Nephron progenitor cell (in vitro differentiated cells): Measurements from ENCODE around the gene EN1.

Source experiments
- DNase-seq: peaks from one replicate; pipeline ENCODE4 v3.0.0; 2021
- H3K27ac Mint-ChIP-seq: 2 replicates; pipeline ENCODE4 v1.8.0; 2021; ENCODE audit warnings: mild to moderate bottlenecking, moderate library complexity, mixed read lengths
- H3K27me3 Mint-ChIP-seq: 2 replicates; pipeline ENCODE4 v1.8.0; 2021; ENCODE audit warnings: mild to moderate bottlenecking, low read depth, mixed read lengths; ENCODE audit not compliant: poor library complexity
- H3K36me3 Mint-ChIP-seq: 2 replicates; pipeline ENCODE4 v1.8.0; 2021; ENCODE audit warnings: low read depth, mixed read lengths
- H3K4me1 Mint-ChIP-seq: 2 replicates; pipeline ENCODE4 v1.8.0; 2021; ENCODE audit warnings: mixed read lengths
- H3K4me3 Mint-ChIP-seq: 2 replicates; pipeline ENCODE4 v1.8.0; 2021; ENCODE audit warnings: mild to moderate bottlenecking, moderate library complexity, mixed read lengths
- H3K9me3 Mint-ChIP-seq: 2 replicates; pipeline ENCODE4 v1.8.0; 2021; ENCODE audit warnings: mild to moderate bottlenecking, moderate library complexity, mixed read lengths
- CTCF ChIP-seq: fragments of 200-600 bp; sonication (generic); IDR thresholded peaks from 2 replicates; pipeline ENCODE4 v1.5.0; 2021; ENCODE audit warnings: antibody characterized with exemption

The EN1 gene

GRCh38 chr2:118845522-118846441 is 1.7 kb downstream of the EN1 start:
- H3K4me1 Mint-ChIP-seq = peaks cover 56% of the 10 kb centered on the region

GRCh38 chr2:118845005-118845521 is 2.4 kb downstream of the EN1 start:
- Mint-ChIP-seq H3K27ac (no peak overlapping the region), H3K4me1 (peaks cover 51% of the 10 kb centered on the region), H3K9me3 (no peaks in the 10 kb centered on the region), H3K4me3 (peak overlapping the region; percentile 56), H3K36me3 (no peaks in the 10 kb centered on the region), H3K27me3 (peaks cover 97% of the 10 kb centered on the region)
- peak; percentile 56 for DNase-seq
- no peak for TF ChIP-seq CTCF

More at GRCh38 chr2:118845522-118846441, 1.7 kb downstream of the EN1 start:
- Mint-ChIP-seq H3K27ac (no peak overlapping the region), H3K4me3 (peak overlapping the region; percentile 56), H3K27me3 (peaks cover 97% of the 10 kb centered on the region), H3K36me3 (no peaks in the 10 kb centered on the region), H3K9me3 (no peaks in the 10 kb centered on the region)
- peak; percentile 28 for DNase-seq
- TF ChIP-seq CTCF = no peak

- Mint-ChIP-seq H3K27ac (no peak overlapping the region), H3K27me3 (peaks cover 97% of the 10 kb centered on the region), H3K4me3 (peak overlapping the region; percentile 36), H3K9me3 (no peaks in the 10 kb centered on the region), H3K4me1 (peaks cover 47% of the 10 kb centered on the region), H3K36me3 (no peaks in the 10 kb centered on the region)
- no peak for TF ChIP-seq CTCF
- no peak for DNase-seq
These were observed 3.0 kb downstream of the EN1 start for GRCh38 chr2:118844261-118845004.

GRCh38 chr2:118843483-118844132 is 3.8 kb downstream of the EN1 start:
- H3K27ac Mint-ChIP-seq = no peak overlapping the region
- no peaks in the 10 kb centered on the region for H3K36me3 Mint-ChIP-seq
- peak overlapping the region; percentile 75 for H3K4me3 Mint-ChIP-seq
- no peaks in the 10 kb centered on the region for H3K9me3 Mint-ChIP-seq
- H3K4me1 Mint-ChIP-seq = peaks cover 47% of the 10 kb centered on the region
- DNase-seq = no peak
- no peak for TF ChIP-seq CTCF
- peaks cover 97% of the 10 kb centered on the region for H3K27me3 Mint-ChIP-seq

GRCh38 chr2:118842661-118843482 is 4.6 kb downstream of the EN1 start:
- Mint-ChIP-seq H3K9me3 (no peaks in the 10 kb centered on the region), H3K4me3 (peak overlapping the region; percentile 75), H3K4me1 (peaks cover 42% of the 10 kb centered on the region), H3K36me3 (no peaks in the 10 kb centered on the region), H3K27ac (no peak overlapping the region), H3K27me3 (peaks cover 97% of the 10 kb centered on the region)
- TF ChIP-seq CTCF = no peak
- peak; percentile 56 for DNase-seq
